HFF-Myc (cell line): ENCODE measurements around the gene WFDC2.

Experiments
- DNase-seq: peaks from one replicate; pipeline ENCODE4 v3.0.0-alpha.2; 2011; ENCODE audit warnings: low read depth; ENCODE audit errors: extremely low read depth
- H3K4me3 ChIP-seq: replicated peaks from 2 replicates; pipeline ENCODE4 v1.5.1; 2011; ENCODE audit warnings: low read depth, mild to moderate bottlenecking, control low read depth, low read length
- CTCF ChIP-seq: IDR thresholded peaks from 2 replicates; pipeline ENCODE4 v1.5.1; 2012; ENCODE audit warnings: mild to moderate bottlenecking, low read depth, low read length, control low read depth; ENCODE audit errors: missing control alignments

The WFDC2 gene

GRCh38 chr20:45450097-45450818 is 19.3 kb upstream of the WFDC2 start:
- peak; percentile 52 for TF ChIP-seq CTCF
- H3K4me3 ChIP-seq: no peak overlapping the region
- DNase-seq: peak; percentile 30

GRCh38 chr20:45452238-45452637 is 17.3 kb upstream of the WFDC2 start:
- no peak for TF ChIP-seq CTCF
- no peak overlapping the region for H3K4me3 ChIP-seq
- DNase-seq: no peak

- TF ChIP-seq CTCF: no peak
- DNase-seq: no peak
- H3K4me3 ChIP-seq: no peak overlapping the region
These were observed 16.5 kb upstream of the WFDC2 start for GRCh38 chr20:45452772-45453691.

GRCh38 chr20:45456632-45457031 is 12.9 kb upstream of the WFDC2 start:
- DNase-seq: no peak
- TF ChIP-seq CTCF: peak; percentile 20
- H3K4me3 ChIP-seq: no peak overlapping the region

DNA sequence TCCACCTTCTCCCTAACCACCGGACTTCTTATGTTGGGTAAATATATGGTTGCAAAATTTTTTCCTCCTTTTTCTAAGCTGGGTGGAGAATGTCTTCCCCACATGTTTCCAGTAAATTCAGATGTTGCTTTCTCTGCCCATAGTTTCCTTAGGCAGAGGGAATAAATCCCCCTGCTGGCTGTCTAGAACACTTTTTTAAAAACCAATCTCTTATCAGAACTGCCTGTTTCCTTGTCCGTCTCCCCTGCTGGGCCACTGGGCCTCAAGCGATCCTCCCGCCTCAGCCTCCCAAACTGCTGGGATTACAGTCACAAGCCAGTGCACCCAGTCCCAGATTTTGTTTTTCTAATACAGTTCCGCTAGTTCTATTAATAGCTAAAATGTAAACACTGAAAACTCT is 9.9 kb upstream of the WFDC2 start:
- no peak for DNase-seq

GRCh38 chr20:45461225-45461624 is 8.3 kb upstream of the WFDC2 start:
- TF ChIP-seq CTCF: no peak
- H3K4me3 ChIP-seq: no peak overlapping the region
- no peak for DNase-seq

More for the DNA sequence above, 9.9 kb upstream of the WFDC2 start:
- no peak overlapping the region for H3K4me3 ChIP-seq
- peak; percentile 23 for TF ChIP-seq CTCF
